GM21825 (cell line): ENCODE data around the gene IFI27L1.

Source experiments
- ATAC-seq: cut with Tn5 transposase; IDR thresholded peaks from one replicate; pipeline ENCODE4 v1.9.1; 2021; ENCODE audit warnings: mild to moderate bottlenecking, moderate library complexity; ENCODE audit not compliant: unreplicated experiment

IFI27L1 gene

GRCh38 chr14:94129758-94130414 is 48.8 kb downstream of the IFI27L1 start:
- ATAC-seq = no peak

GRCh38 chr14:94132285-94132887 is 51.3 kb downstream of the IFI27L1 start:
- ATAC-seq = no peak

GRCh38 chr14:94135476-94135875 is 54.4 kb downstream of the IFI27L1 start:
- no peak for ATAC-seq

- no peak for ATAC-seq
Observed at GRCh38 chr14:94136575-94137331, 55.6 kb downstream of the IFI27L1 start.

GRCh38 chr14:94138251-94138650 is 57.1 kb downstream of the IFI27L1 start:
- no peak for ATAC-seq

- ATAC-seq = no peak
Observed at GRCh38 chr14:94139006-94139405, 57.9 kb downstream of the IFI27L1 start.

GRCh38 chr14:94139421-94139820 is 58.3 kb downstream of the IFI27L1 start:
- ATAC-seq = no peak

GRCh38 chr14:94142247-94142646 is 61.1 kb downstream of the IFI27L1 start:
- no peak for ATAC-seq

GRCh38 chr14:94142836-94143235 is 61.7 kb downstream of the IFI27L1 start:
- ATAC-seq = no peak

- ATAC-seq = no peak
Observed at GRCh38 chr14:94143239-94143638, 62.1 kb downstream of the IFI27L1 start.

- no peak for ATAC-seq
Observed at GRCh38 chr14:94143711-94144110, 62.6 kb downstream of the IFI27L1 start.

- no peak for ATAC-seq
Observed at GRCh38 chr14:94144765-94145164, 63.7 kb downstream of the IFI27L1 start.

GRCh38 chr14:94145902-94146527 is 64.9 kb downstream of the IFI27L1 start:
- no peak for ATAC-seq
